Testis (tissue), 3 donors: ENCODE data around the gene SLC18B1. TPM values are rescaled to one million over a fixed set of nuclear protein-coding genes. Genes with fewer than 3 reads are reported as not detected.

Experiments
- DNase-seq: peaks from one replicate; pipeline ENCODE4 v3.0.0-alpha.2; 2019
- H3K27ac ChIP-seq, 2 donors: fragments of 200-600 bp; sonication (generic); one replicate each; pipeline ENCODE4 v1.5.1; 2019
- H3K27me3 ChIP-seq: fragments of 200-600 bp; sonication (generic); one replicate; pipeline ENCODE4 v1.5.1; 2019
- H3K36me3 ChIP-seq: fragments of 200-600 bp; sonication (generic); one replicate; pipeline ENCODE4 v1.5.1; 2017; ENCODE audit warnings: low read depth; ENCODE audit errors: missing control alignments
- H3K4me1 ChIP-seq: fragments of 200-600 bp; sonication (generic); one replicate; pipeline ENCODE4 v1.5.1; 2019
- H3K4me3 ChIP-seq, 2 donors: fragments of 200-600 bp; sonication (generic); one replicate each; pipeline ENCODE4 v1.5.1; 2017 to 2019
- H3K9me3 ChIP-seq: fragments of 200-600 bp; sonication (generic); one replicate; pipeline ENCODE4 v1.5.1; 2017
- POLR2A ChIP-seq: fragments of 450-650 bp; IDR thresholded peaks from one replicate; pipeline ENCODE4 v1.6.1; 2017; ENCODE audit warnings: antibody characterized with exemption, mild to moderate bottlenecking, moderate library complexity
- WGBS, 2 donors: methylation state at CpG; one replicate each; pipeline ENCODE4 v1.1.5; 2018; 5-methylcytosine and 5-hydroxymethylcytosine counted together
- intact Hi-C: fragments of 100-400 bp; cut with DNase I; formaldehyde crosslinking; loops from one replicate; pipeline ENCODE4 v1.15.1; 2023; ENCODE audit warnings: low total_unique reads
- polyA plus RNA-seq: library from polyadenylated mRNA; stranded (reverse); fragments of 350-450 nt; fragmentation: Illumina TruSeq; extraction: RNeasy Lipid Tissue Mini Kit (QIAGEN cat#74804); gene quantifications from one replicate; pipeline ENCODE4 v1.2.3, GENCODE V29; 2014; ENCODE audit warnings: low read depth, low replicate concordance; ENCODE audit not compliant: insufficient read depth
- total RNA-seq, 2 donors: library from RNA; depleted of rRNA; stranded (reverse); fragments of >200 nt; gene quantifications; one replicate each; pipeline ENCODE4 v1.2.3, GENCODE V29; 2016
- TF ChIP-seq, protein P1 (sequence below), 3 experiments: fragments of 450-650 bp in 2 of 3; fragments of 200-600 bp in 1 of 3; sonication (generic) in 1 of 3; IDR thresholded peaks; one replicate each; pipeline ENCODE4 v1.5.1; 2016 to 2019; ENCODE audit warnings: antibody characterized with exemption in 3 of 3, mild to moderate bottlenecking in 2 of 3, moderate library complexity in 1 of 3

Gene SLC18B1
- total and polyA plus RNA-seq, 3 donors from 2014 or later, result 2.4 to 7.5 (median 3.6) TPM

DNA sequence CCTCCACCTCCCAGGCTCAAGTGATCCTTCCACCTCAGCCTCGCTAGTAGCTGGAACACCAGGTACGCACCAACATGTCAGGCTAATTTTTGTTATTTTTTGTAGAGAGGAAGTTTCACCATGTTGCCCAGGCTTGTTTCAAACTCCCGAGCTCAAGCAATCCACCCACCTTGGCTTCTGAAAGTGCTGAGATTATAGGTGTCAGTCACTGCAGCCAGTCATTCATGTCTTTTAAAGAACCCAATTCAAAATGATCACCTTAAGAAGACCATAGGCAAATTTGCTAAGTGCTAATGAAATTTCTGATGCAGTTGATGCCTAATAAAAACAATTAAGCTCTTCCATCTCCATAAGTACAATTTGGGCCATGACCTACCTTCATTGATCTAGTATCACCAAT lies 38.2 kb downstream of the SLC18B1 start:
- no peak for DNase-seq
- no peaks in the 10 kb centered on the region for H3K36me3 ChIP-seq
- 97 to 99% methylated on average over 3 of the region's 3 CpGs for WGBS, 2 donors
- no peak for TF ChIP-seq POLR2A
- TF ChIP-seq, protein P1, sequence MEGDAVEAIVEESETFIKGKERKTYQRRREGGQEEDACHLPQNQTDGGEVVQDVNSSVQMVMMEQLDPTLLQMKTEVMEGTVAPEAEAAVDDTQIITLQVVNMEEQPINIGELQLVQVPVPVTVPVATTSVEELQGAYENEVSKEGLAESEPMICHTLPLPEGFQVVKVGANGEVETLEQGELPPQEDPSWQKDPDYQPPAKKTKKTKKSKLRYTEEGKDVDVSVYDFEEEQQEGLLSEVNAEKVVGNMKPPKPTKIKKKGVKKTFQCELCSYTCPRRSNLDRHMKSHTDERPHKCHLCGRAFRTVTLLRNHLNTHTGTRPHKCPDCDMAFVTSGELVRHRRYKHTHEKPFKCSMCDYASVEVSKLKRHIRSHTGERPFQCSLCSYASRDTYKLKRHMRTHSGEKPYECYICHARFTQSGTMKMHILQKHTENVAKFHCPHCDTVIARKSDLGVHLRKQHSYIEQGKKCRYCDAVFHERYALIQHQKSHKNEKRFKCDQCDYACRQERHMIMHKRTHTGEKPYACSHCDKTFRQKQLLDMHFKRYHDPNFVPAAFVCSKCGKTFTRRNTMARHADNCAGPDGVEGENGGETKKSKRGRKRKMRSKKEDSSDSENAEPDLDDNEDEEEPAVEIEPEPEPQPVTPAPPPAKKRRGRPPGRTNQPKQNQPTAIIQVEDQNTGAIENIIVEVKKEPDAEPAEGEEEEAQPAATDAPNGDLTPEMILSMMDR (IDR thresholded peaks at IDR 0.05), result no peak
- intact Hi-C loops, result no loop called here
- no peaks in the 10 kb centered on the region for H3K27me3 ChIP-seq
- H3K4me3 ChIP-seq, result no peak overlapping the region
- no peak overlapping the region for H3K27ac ChIP-seq
- H3K9me3 ChIP-seq, result no peaks in the 10 kb centered on the region
- H3K4me1 ChIP-seq, result no peaks in the 10 kb centered on the region

DNA sequence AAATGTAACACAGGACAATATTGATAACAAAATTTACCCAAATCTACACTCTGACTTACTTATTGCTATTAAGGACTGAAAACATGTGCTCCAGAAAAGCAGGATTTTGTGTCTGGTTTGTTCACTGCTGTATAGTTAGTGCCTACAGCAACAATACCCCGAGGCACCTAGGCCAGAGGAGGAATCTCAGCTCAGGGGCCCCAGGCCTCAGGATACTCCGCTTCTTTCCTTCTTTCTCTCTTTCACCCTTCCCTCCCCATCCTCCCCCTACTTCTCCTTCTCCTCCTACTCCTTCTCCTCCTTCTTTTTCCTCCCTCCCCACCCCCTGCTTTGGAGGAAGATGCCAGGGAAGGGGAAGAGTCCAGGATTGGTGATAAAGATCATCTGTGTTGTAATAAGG lies 39.7 kb downstream of the SLC18B1 start:
- Histone ChIP-seq H3K9me3 (no peaks in the 10 kb centered on the region), H3K4me1 (no peaks in the 10 kb centered on the region), H3K4me3 (no peak overlapping the region), H3K27ac (no peak overlapping the region), H3K36me3 (no peaks in the 10 kb centered on the region), H3K27me3 (no peaks in the 10 kb centered on the region)
- DNase-seq, result no peak
- intact Hi-C loops, result no loop called here
- TF ChIP-seq, protein P1 (IDR thresholded peaks at IDR 0.05), result no peak
- no peak for TF ChIP-seq POLR2A
- WGBS, 2 donors, result 89 to 92% methylated on average over 2 of the region's 2 CpGs

DNA sequence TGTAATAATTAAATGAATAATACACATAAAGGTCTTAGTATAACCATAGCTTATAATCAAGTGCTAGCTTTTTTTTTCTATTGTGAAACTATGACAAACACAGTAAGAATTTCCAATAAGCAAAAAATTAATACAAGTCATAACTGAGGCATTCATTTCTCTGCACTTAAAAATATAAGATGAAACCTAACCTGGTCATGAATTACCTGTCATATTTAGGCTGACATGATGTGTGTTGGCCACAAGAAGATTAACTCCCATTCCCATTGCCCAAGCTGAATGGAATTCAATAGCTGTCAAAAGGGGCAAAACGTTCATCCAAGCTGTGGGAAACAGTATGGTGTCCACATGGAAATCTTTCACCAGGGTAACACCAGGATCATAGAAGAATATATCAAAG lies 46.2 kb downstream of the SLC18B1 start:
- Histone ChIP-seq H3K9me3 (no peaks in the 10 kb centered on the region), H3K36me3 (no peaks in the 10 kb centered on the region), H3K4me3 (no peak overlapping the region), H3K4me1 (no peaks in the 10 kb centered on the region), H3K27me3 (no peaks in the 10 kb centered on the region), H3K27ac (no peak overlapping the region)
- no peak for DNase-seq
- 63 to 71% methylated on average over 1 of the region's 1 CpG for WGBS, 2 donors
- TF ChIP-seq POLR2A, result no peak
- TF ChIP-seq, protein P1 (IDR thresholded peaks at IDR 0.05), result no peak
- intact Hi-C loops, result no loop called here

DNA sequence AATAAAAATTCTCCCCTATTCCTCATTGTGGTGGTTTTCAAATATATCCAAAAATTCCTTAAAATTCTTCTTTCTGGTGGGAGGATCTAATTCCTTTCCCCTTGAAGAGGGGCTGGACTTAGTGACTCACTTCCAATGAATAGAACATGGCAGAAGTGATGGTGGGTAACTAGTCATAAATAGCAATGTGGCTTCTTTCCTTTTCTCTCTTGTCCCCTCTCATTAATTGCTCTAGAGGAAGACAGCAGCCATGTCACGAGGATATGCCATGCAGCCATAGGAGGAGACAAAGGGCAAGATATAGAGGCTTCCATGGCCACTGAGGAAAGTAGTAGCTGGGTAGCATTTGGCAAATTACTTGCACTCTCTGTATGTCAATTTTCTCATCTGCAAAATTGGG lies 46.6 kb downstream of the SLC18B1 start:
- no peaks in the 10 kb centered on the region for H3K36me3 ChIP-seq
- H3K9me3 ChIP-seq, result no peaks in the 10 kb centered on the region
- no peak for DNase-seq
- intact Hi-C loops, result no loop called here
- WGBS, 2 donors, result 85% methylated on average over 1 of the region's 1 CpG
- no peak overlapping the region for H3K4me3 ChIP-seq
- H3K4me1 ChIP-seq, result no peaks in the 10 kb centered on the region
- TF ChIP-seq POLR2A, result no peak
- TF ChIP-seq, protein P1 (IDR thresholded peaks at IDR 0.05), result no peak
- no peaks in the 10 kb centered on the region for H3K27me3 ChIP-seq
- H3K27ac ChIP-seq, result no peak overlapping the region

DNA sequence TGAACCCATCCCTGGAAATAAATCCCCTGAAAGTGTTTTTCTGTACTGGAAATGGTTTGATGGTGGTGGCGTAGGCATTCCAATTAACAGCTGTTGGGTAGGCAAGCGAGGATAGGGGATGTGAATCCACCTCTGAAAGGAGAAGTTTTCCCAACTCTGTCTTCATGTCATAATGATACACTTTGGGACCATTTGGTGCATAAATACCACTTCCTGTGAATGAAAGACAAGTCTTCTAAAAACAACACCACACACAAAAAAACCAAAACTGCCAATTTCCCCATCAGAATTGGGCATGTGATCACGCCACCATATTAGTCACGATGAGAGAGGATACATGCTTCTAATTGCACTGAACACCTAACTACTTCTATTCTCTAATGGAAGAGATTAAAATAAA lies 47.1 kb downstream of the SLC18B1 start:
- TF ChIP-seq POLR2A, result no peak
- TF ChIP-seq, protein P1 (IDR thresholded peaks at IDR 0.05), result no peak
- WGBS, 2 donors, result 84 to 86% methylated on average over 4 of the region's 4 CpGs
- Histone ChIP-seq H3K36me3 (no peaks in the 10 kb centered on the region), H3K27me3 (no peaks in the 10 kb centered on the region), H3K4me1 (no peaks in the 10 kb centered on the region), H3K9me3 (no peaks in the 10 kb centered on the region), H3K27ac (no peak overlapping the region), H3K4me3 (no peak overlapping the region)
- intact Hi-C loops, result no loop called here
- no peak for DNase-seq
